HL-60 (cell line): ENCODE results near the gene ZNF280D.

Experiments
- DNase-seq, 2 experiments: peaks; one replicate each; pipeline ENCODE4 v3.0.0-alpha.2; 2010 to 2020; ENCODE audit warnings: low read depth in 1 of 2, low spot score in 1 of 2
- H3K27ac ChIP-seq: fragments of 250-450 bp; sonication (Bioruptor Pico); replicated peaks from 2 replicates; pipeline ENCODE4 v1.5.1; 2020; ENCODE audit warnings: mild to moderate bottlenecking, moderate library complexity
- H3K27me3 ChIP-seq: fragments of 250-450 bp; sonication (Bioruptor Pico); 2 replicates; pipeline ENCODE4 v1.5.1; 2021; ENCODE audit warnings: mild to moderate bottlenecking, moderate library complexity; ENCODE audit not compliant: insufficient read depth, poor library complexity, severe bottlenecking
- H3K4me3 ChIP-seq: replicated peaks from 2 replicates; pipeline ENCODE4 v1.5.1; 2011; ENCODE audit warnings: mild to moderate bottlenecking, control low read depth, low read length; ENCODE audit not compliant: insufficient read depth
- GABPA ChIP-seq: IDR thresholded peaks from 2 replicates; pipeline ENCODE4 v1.6.1; 2012; ENCODE audit warnings: low read depth
- POLR2AphosphoS5 ChIP-seq: IDR thresholded peaks from 2 replicates; pipeline ENCODE4 v1.6.1; 2012; ENCODE audit warnings: low read depth
- SPI1 ChIP-seq: IDR thresholded peaks from 2 replicates; pipeline ENCODE4 v1.6.1; 2012; ENCODE audit warnings: low read depth, mild to moderate bottlenecking, borderline replicate concordance
- TF ChIP-seq, protein P1 (sequence below): IDR thresholded peaks from one replicate; pipeline ENCODE4 v1.5.1; 2011; ENCODE audit warnings: low read length, control low read depth, inconsistent platforms; ENCODE audit not compliant: insufficient read depth
- TF ChIP-seq, protein P2 (sequence below): IDR thresholded peaks from 2 replicates; pipeline ENCODE4 v1.6.1; 2012; ENCODE audit warnings: low read depth; ENCODE audit not compliant: insufficient replicate concordance

The ZNF280D gene

DNA sequence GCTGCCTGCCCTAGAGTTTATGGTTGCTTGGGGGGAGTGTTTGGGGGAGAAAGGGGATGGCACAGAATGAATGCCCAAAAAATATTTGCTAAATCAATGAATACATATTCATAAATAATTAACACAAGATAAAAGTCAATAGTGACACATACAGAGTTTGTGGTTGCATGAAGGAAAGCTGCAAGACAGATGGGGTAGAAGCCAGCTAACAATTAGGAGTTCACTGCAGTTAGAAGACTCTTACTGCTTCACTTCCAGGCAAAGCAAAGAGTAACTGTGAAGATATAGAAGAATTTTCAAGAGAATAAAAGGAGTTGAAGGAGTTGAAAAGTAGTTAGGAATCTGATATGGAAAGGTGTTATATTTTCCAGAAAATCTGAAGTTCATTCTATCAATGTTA lies 72.4 kb downstream of the ZNF280D start:
- no peak overlapping the region for H3K4me3 ChIP-seq
- no peaks in the 10 kb centered on the region for H3K27me3 ChIP-seq
- H3K27ac ChIP-seq, result no peak overlapping the region
- no peak for DNase-seq
- TF ChIP-seq, protein P1, sequence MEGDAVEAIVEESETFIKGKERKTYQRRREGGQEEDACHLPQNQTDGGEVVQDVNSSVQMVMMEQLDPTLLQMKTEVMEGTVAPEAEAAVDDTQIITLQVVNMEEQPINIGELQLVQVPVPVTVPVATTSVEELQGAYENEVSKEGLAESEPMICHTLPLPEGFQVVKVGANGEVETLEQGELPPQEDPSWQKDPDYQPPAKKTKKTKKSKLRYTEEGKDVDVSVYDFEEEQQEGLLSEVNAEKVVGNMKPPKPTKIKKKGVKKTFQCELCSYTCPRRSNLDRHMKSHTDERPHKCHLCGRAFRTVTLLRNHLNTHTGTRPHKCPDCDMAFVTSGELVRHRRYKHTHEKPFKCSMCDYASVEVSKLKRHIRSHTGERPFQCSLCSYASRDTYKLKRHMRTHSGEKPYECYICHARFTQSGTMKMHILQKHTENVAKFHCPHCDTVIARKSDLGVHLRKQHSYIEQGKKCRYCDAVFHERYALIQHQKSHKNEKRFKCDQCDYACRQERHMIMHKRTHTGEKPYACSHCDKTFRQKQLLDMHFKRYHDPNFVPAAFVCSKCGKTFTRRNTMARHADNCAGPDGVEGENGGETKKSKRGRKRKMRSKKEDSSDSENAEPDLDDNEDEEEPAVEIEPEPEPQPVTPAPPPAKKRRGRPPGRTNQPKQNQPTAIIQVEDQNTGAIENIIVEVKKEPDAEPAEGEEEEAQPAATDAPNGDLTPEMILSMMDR, result no peak
- TF ChIP-seq POLR2AphosphoS5, result no peak
- no peak for TF ChIP-seq GABPA

DNA sequence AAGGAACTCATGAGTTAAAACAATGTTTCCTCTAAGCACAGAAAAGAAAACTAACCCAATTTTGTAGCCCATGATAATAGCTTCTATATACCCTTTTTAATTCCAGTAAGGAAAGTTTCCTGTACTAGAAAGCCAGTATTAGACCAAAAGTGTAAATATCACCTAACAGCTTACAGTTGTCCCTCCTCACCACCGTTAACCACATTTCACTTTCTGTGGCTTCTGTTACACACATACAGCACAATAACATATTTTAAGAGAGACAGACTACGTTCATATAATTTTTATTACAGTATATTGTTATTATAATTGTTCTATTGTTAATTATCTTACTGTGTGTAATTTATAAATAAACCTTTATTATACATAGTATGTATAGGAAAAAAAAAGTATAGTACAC lies 74.1 kb downstream of the ZNF280D start:
- Histone ChIP-seq H3K27ac (no peak overlapping the region), H3K27me3 (no peaks in the 10 kb centered on the region), H3K4me3 (no peak overlapping the region)
- no peak for DNase-seq
- TF ChIP-seq GABPA (no peak), POLR2AphosphoS5 (no peak), SPI1 (no peak)
- TF ChIP-seq, protein P1, result no peak
- TF ChIP-seq, protein P2, sequence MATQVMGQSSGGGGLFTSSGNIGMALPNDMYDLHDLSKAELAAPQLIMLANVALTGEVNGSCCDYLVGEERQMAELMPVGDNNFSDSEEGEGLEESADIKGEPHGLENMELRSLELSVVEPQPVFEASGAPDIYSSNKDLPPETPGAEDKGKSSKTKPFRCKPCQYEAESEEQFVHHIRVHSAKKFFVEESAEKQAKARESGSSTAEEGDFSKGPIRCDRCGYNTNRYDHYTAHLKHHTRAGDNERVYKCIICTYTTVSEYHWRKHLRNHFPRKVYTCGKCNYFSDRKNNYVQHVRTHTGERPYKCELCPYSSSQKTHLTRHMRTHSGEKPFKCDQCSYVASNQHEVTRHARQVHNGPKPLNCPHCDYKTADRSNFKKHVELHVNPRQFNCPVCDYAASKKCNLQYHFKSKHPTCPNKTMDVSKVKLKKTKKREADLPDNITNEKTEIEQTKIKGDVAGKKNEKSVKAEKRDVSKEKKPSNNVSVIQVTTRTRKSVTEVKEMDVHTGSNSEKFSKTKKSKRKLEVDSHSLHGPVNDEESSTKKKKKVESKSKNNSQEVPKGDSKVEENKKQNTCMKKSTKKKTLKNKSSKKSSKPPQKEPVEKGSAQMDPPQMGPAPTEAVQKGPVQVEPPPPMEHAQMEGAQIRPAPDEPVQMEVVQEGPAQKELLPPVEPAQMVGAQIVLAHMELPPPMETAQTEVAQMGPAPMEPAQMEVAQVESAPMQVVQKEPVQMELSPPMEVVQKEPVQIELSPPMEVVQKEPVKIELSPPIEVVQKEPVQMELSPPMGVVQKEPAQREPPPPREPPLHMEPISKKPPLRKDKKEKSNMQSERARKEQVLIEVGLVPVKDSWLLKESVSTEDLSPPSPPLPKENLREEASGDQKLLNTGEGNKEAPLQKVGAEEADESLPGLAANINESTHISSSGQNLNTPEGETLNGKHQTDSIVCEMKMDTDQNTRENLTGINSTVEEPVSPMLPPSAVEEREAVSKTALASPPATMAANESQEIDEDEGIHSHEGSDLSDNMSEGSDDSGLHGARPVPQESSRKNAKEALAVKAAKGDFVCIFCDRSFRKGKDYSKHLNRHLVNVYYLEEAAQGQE, result no peak

DNA sequence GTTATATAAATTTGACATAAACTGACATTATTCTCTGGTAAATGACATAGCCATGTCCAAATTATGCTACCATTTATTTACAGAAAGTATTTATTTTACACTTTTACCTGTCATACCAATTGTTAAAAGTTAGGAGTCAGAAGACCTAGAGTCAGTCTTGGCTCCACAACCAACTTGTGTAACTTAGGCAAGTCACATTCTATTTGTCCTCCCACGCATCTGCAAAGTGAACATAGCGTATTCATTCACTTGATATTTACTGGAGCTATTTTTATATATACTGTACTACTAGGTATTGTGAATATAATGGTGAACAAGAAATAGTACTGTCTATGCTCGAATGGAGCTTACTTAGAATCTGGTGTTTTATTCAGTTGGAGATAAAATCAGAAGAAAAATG lies 78.7 kb downstream of the ZNF280D start:
- H3K27me3 ChIP-seq, result no peaks in the 10 kb centered on the region

More for the DNA sequence above, 78.7 kb downstream of the ZNF280D start:
- Histone ChIP-seq H3K4me3 (no peak overlapping the region), H3K27ac (no peak overlapping the region)
- DNase-seq, result no peak
- no peak for TF ChIP-seq SPI1
- TF ChIP-seq, protein P2, result no peak
- TF ChIP-seq POLR2AphosphoS5, result no peak
- TF ChIP-seq, protein P1, result no peak
- TF ChIP-seq GABPA, result no peak
